ENCODE measurements around the gene EEIG1.

The EEIG1 gene

GRCh38 chr9:128007566-128008138 is 26.9 kb upstream of the EEIG1 start:
- peak; percentile 64 for DNase-seq (ENCODE audit: low read depth)
- TF ChIP-seq, protein P1, sequence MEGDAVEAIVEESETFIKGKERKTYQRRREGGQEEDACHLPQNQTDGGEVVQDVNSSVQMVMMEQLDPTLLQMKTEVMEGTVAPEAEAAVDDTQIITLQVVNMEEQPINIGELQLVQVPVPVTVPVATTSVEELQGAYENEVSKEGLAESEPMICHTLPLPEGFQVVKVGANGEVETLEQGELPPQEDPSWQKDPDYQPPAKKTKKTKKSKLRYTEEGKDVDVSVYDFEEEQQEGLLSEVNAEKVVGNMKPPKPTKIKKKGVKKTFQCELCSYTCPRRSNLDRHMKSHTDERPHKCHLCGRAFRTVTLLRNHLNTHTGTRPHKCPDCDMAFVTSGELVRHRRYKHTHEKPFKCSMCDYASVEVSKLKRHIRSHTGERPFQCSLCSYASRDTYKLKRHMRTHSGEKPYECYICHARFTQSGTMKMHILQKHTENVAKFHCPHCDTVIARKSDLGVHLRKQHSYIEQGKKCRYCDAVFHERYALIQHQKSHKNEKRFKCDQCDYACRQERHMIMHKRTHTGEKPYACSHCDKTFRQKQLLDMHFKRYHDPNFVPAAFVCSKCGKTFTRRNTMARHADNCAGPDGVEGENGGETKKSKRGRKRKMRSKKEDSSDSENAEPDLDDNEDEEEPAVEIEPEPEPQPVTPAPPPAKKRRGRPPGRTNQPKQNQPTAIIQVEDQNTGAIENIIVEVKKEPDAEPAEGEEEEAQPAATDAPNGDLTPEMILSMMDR (IDR thresholded peaks at IDR 0.05; ENCODE audit: low read length, missing control alignments): no peak
- no peak overlapping the region for H3K4me3 ChIP-seq (replicated peaks; ENCODE audit: low read depth, low read length)

DNA sequence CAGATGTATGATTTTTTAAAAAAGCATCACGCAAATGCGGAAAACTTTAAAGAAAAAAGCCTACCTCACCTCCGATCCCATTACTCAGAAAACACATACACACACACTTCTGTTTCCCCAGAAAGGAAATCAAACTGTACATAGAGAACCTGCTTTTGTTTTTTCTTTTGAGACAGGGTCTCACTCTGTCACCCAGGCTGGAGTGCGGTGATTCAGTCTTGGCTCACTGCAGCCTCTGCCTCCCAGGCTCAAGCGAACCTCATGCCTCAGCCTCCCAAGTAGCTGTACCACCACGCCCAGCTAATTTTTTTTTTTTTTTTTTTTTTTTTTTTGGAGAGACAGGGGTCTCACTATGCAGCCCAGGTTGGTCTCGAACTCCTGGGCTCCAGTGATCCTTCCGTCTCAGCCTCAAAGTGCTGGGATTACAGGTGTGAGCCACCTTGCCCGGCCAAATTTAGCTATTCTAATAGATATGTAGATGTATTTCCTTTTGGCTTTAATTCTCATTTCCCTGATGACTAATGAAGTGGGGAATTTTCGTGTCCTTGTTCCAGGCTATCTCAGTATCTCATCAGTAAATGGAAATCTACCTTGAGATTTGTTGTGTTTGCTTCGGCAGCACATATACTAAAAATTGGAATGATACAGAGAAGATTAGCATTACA is 25.7 kb upstream of the EEIG1 start:
- no peak for DNase-seq (ENCODE audit: low read depth)
- no peak overlapping the region for H3K4me3 ChIP-seq (replicated peaks; ENCODE audit: low read depth, low read length)
- TF ChIP-seq, protein P1 (IDR thresholded peaks at IDR 0.05; ENCODE audit: low read length, missing control alignments): no peak

DNA sequence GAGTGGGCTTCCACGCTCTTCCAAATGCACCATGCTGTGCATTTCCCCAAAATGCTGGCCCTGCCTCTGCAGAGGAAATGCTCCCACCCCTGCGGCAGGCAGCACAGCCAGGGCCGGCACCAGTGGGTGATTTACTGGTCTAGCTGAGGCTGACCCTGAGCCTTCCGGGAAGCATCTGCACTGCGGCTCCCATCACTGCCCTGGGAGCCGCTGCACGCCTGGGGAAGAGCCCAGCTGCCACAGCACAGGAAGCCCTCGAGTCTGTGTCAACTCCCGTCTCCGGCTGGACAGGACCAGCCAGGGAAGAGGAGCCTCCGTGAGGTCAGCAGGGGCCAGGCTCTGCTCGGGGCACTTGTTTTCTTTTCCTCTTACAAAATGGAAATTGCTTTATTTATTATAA is 25.1 kb upstream of the EEIG1 start:
- TF ChIP-seq, protein P1 (IDR thresholded peaks at IDR 0.05; ENCODE audit: low read length, missing control alignments): no peak
- no peak for DNase-seq (ENCODE audit: low read depth)
- no peak overlapping the region for H3K4me3 ChIP-seq (replicated peaks; ENCODE audit: low read depth, low read length)

GRCh38 chr9:128003966-128004604 is 23.3 kb upstream of the EEIG1 start:
- H3K4me3 ChIP-seq (replicated peaks; ENCODE audit: low read depth, low read length): no peak overlapping the region
- DNase-seq (ENCODE audit: low read depth): no peak
- TF ChIP-seq, protein P1 (IDR thresholded peaks at IDR 0.05; ENCODE audit: low read length, missing control alignments): no peak

- TF ChIP-seq, protein P1 (IDR thresholded peaks at IDR 0.05; ENCODE audit: low read length, missing control alignments): no peak
These were observed 22.2 kb upstream of the EEIG1 start for GRCh38 chr9:128002959-128003358.

DNA sequence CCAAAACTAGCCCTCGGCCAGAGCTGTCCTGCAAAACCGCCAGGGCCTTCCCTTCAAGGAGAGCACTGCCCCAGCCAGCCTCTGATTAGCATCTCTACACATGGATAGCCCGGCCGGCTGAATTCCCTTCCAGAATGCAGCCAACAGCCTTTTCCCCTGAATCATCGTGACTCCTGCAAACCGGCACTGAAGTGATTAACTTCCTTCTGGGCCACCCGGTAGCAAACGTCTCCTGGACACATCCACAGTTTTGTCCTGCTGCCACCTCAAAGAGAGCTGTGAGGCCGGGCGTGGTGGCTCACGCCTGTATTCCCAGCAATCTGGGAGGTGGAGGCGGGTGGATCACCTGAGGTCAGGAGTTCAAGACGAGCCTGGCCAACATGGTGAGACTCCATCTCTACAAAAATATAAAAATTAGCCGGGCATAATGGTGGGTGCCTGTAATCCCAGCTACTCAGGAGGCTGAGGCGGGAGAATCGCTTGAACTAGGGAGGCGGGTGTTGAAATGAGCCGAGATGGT is 21.1 kb upstream of the EEIG1 start:
- peak; percentile 82 for DNase-seq (ENCODE audit: low read depth)
- TF ChIP-seq, protein P1 (IDR thresholded peaks at IDR 0.05; ENCODE audit: low read length, missing control alignments): no peak

More at GRCh38 chr9:128002959-128003358, 22.2 kb upstream of the EEIG1 start:
- H3K4me3 ChIP-seq (replicated peaks; ENCODE audit: low read depth, low read length): no peak overlapping the region
- no peak for DNase-seq (ENCODE audit: low read depth)

More for the DNA sequence above, 21.1 kb upstream of the EEIG1 start:
- no peak overlapping the region for H3K4me3 ChIP-seq (replicated peaks; ENCODE audit: low read depth, low read length)
